HEK293T (cell line): ENCODE data around the gene TBL1XR1.

Source experiments
- BHLHE40 ChIP-seq: fragments of 450-650 bp; IDR thresholded peaks from 2 replicates; pipeline ENCODE4 v1.6.1; 2016; ENCODE audit warnings: mild to moderate bottlenecking, moderate library complexity, borderline replicate concordance
- CTBP1 ChIP-seq: fragments of 450-650 bp; IDR thresholded peaks from 2 replicates; pipeline ENCODE4 v1.6.1; 2016; ENCODE audit warnings: borderline replicate concordance
- ELF4 ChIP-seq: fragments of 450-650 bp; IDR thresholded peaks from 2 replicates; pipeline ENCODE4 v1.6.1; 2017; ENCODE audit warnings: antibody characterized with exemption
- FOXA1 ChIP-seq: fragments of 450-650 bp; IDR thresholded peaks from 2 replicates; pipeline ENCODE4 v1.6.1; 2016; ENCODE audit warnings: mild to moderate bottlenecking
- FOXK2 ChIP-seq: fragments of 450-650 bp; IDR thresholded peaks from 2 replicates; pipeline ENCODE4 v1.6.1; 2016; ENCODE audit warnings: mild to moderate bottlenecking
- FOXM1 ChIP-seq: fragments of 450-650 bp; IDR thresholded peaks from 2 replicates; pipeline ENCODE4 v1.6.1; 2017; ENCODE audit warnings: mild to moderate bottlenecking, borderline replicate concordance
- HDGF ChIP-seq: fragments of 450-650 bp; IDR thresholded peaks from 2 replicates; pipeline ENCODE4 v1.6.1; 2017; ENCODE audit warnings: antibody characterized with exemption, borderline replicate concordance
- NFRKB ChIP-seq: fragments of 450-650 bp; IDR thresholded peaks from 2 replicates; pipeline ENCODE4 v1.6.1; 2016; ENCODE audit warnings: mild to moderate bottlenecking, moderate library complexity
- PKNOX1 ChIP-seq: fragments of 450-650 bp; IDR thresholded peaks from 2 replicates; pipeline ENCODE4 v1.6.1; 2016
- SP1 ChIP-seq: fragments of 450-650 bp; IDR thresholded peaks from 2 replicates; pipeline ENCODE4 v1.6.1; 2017
- SUZ12 ChIP-seq: fragments of 450-650 bp; IDR thresholded peaks from 2 replicates; pipeline ENCODE4 v1.6.1; 2016; ENCODE audit warnings: mild to moderate bottlenecking
- TARDBP ChIP-seq: fragments of 450-650 bp; IDR thresholded peaks from 2 replicates; pipeline ENCODE4 v1.6.1; 2016

- TF ChIP-seq HDGF = no peak
- TF ChIP-seq SP1 = no peak
- no peak for TF ChIP-seq FOXM1
- TF ChIP-seq CTBP1 = no peak
- no peak for TF ChIP-seq NFRKB
- no peak for TF ChIP-seq TARDBP
- no peak for TF ChIP-seq FOXA1
- TF ChIP-seq PKNOX1 = no peak
- TF ChIP-seq FOXK2 = no peak
- TF ChIP-seq BHLHE40 = no peak
- TF ChIP-seq SUZ12 = no peak
- TF ChIP-seq ELF4 = no peak
Measured at GRCh38 chr3:177062052-177062732, 135.1 kb downstream of the TBL1XR1 start.
